OCI-M2 (cell line): Measurements from ENCODE around the gene ITGBL1.

Source experiments
- DNase-seq: peaks from one replicate; lab custom pipeline; 2025; ENCODE audit not compliant: unreplicated experiment; lab: John Stamatoyannopoulos, UW

The ITGBL1 gene

GRCh38 chr13:101626925-101627555 is 174.6 kb downstream of the ITGBL1 start:
- no peak for DNase-seq

GRCh38 chr13:101627556-101627943 is 175.1 kb downstream of the ITGBL1 start:
- no peak for DNase-seq

GRCh38 chr13:101628900-101629299 is 176.4 kb downstream of the ITGBL1 start:
- DNase-seq: no peak

- no peak for DNase-seq
These were observed 178.9 kb downstream of the ITGBL1 start for GRCh38 chr13:101631395-101631794.

GRCh38 chr13:101634142-101634541 is 181.7 kb downstream of the ITGBL1 start:
- DNase-seq: no peak

- no peak for DNase-seq
These were observed 187.2 kb downstream of the ITGBL1 start for GRCh38 chr13:101639711-101640110.

- no peak for DNase-seq
These were observed 188.4 kb downstream of the ITGBL1 start for GRCh38 chr13:101640788-101641400.

- DNase-seq: no peak
These were observed 193.4 kb downstream of the ITGBL1 start for GRCh38 chr13:101645871-101646270.

- no peak for DNase-seq
These were observed 195.3 kb downstream of the ITGBL1 start for GRCh38 chr13:101647760-101648159.

GRCh38 chr13:101648766-101649487 is 196.5 kb downstream of the ITGBL1 start:
- DNase-seq: no peak

- no peak for DNase-seq
These were observed 197.1 kb downstream of the ITGBL1 start for GRCh38 chr13:101649488-101650126.

- no peak for DNase-seq
These were observed 202.4 kb downstream of the ITGBL1 start for GRCh38 chr13:101654883-101655282.

- no peak for DNase-seq
These were observed 203.0 kb downstream of the ITGBL1 start for GRCh38 chr13:101655435-101655834.

GRCh38 chr13:101660711-101661110 is 208.2 kb downstream of the ITGBL1 start:
- no peak for DNase-seq

- DNase-seq: no peak
These were observed 209.4 kb downstream of the ITGBL1 start for GRCh38 chr13:101661839-101662238.

- DNase-seq: no peak
These were observed 221.1 kb downstream of the ITGBL1 start for GRCh38 chr13:101673360-101674105.

- DNase-seq: no peak
These were observed 229.4 kb downstream of the ITGBL1 start for GRCh38 chr13:101681834-101682233.

- no peak for DNase-seq
These were observed 233.5 kb downstream of the ITGBL1 start for GRCh38 chr13:101686003-101686402.

GRCh38 chr13:101690871-101691270 is 238.4 kb downstream of the ITGBL1 start:
- DNase-seq: no peak

GRCh38 chr13:101691341-101691860 is 238.9 kb downstream of the ITGBL1 start:
- no peak for DNase-seq
